ENCODE data around the gene KLK4. TPM values are rescaled to one million over a fixed set of nuclear protein-coding genes. Genes with fewer than 3 reads are reported as not detected.

The KLK4 gene
- total and polyA plus RNA-seq, 10 of the 15 experiments (the other 5 are each of a cell fraction or from before 2014, with no cell fraction given): 0.06 to 0.31 TPM; not detected in 8

GRCh38 chr19:50859849-50860248 is 51.3 kb downstream of the KLK4 start:
- FAIRE-seq (no peak), ATAC-seq (no peak), DNase-seq (ENCODE audit: low read depth, low spot score) (no peak)
- SMC1A ChIA-PET (ENCODE audit: uncharacterized antibody, unreplicated experiment): no interaction called here
- no peaks in the 10 kb centered on the region for H4K20me1 ChIP-seq (ENCODE audit: control insufficient read depth, insufficient read depth)
- no peaks in the 10 kb centered on the region; a peak in 3 of 4 replicates for H3K27me3 ChIP-seq (replicated peaks in 1 of 2; ENCODE audit: control insufficient read depth in 2 of 2, insufficient read depth in 2 of 2, low read length in 1 of 2)
- POLR2A ChIA-PET: no interaction called here
- H2AFZ ChIP-seq (ENCODE audit: control insufficient read depth, low read depth, low read length): no peak overlapping the region
- RAD21 ChIA-PET (ENCODE audit: unreplicated experiment): no interaction called here
- in situ Hi-C loops (cut with MboI): no loop called here
- CTCF ChIA-PET: interaction anchor here (0.5 kb wide), 1 partner anchor 81 kb away, joined by 4 read pairs; no protein-coding TSS in a partner anchor
- no TSS peak for BruUV-seq (replicated peaks)
- peaks cover 3% of the 10 kb centered on the region; the same call in 1 of the 3 replicates for H3K9me3 ChIP-seq (replicated peaks; ENCODE audit: control insufficient read depth, insufficient read depth, low read length)
- no peak overlapping the region for H3K4me2 ChIP-seq (ENCODE audit: control insufficient read depth, insufficient read depth)
- H3K4me1 ChIP-seq (ENCODE audit: control insufficient read depth, insufficient read depth, low read length): 0 out of 2 replicates have a peak, but pooled peaks cover 3% of the 10 kb centered on the region
- no peaks in the 10 kb centered on the region for H3K36me3 ChIP-seq (ENCODE audit: control insufficient read depth in 2 of 2, insufficient read depth in 2 of 2, low read length in 1 of 2)
- TF ChIP-seq BRCA1 (IDR thresholded peaks at IDR 0.05; ENCODE audit: low read depth, low read length): no peak
- WGBS (ENCODE audit: insufficient coverage, insufficient replicate concordance, low lambda C conversion rate, missing lambda C conversion rate): 39% methylated on average over 4 of the region's 4 CpGs
- H3K9ac ChIP-seq (ENCODE audit: control insufficient read depth, insufficient read depth, low read length): no peak overlapping the region
- no peak overlapping the region for H3K27ac ChIP-seq (ENCODE audit: control insufficient read depth, insufficient read depth)
- no peaks in the 10 kb centered on the region for H3K79me2 ChIP-seq (ENCODE audit: control insufficient read depth, insufficient read depth, low read length)
- H3K4me3 ChIP-seq: no peak overlapping the region
- intact Hi-C loops (cut with micrococcal nuclease; ENCODE audit: unreplicated experiment): no loop called here

GRCh38 chr19:50858886-50859285 is 52.3 kb downstream of the KLK4 start:
- SMC1A ChIA-PET (ENCODE audit: uncharacterized antibody, unreplicated experiment): interaction anchor here (0.6 kb wide), 1 partner anchor 540 kb away, joined by 3 read pairs; no protein-coding TSS in a partner anchor
- DNase-seq (ENCODE audit: low read depth, low spot score) (no peak), FAIRE-seq (no peak), ATAC-seq (no peak)
- Histone ChIP-seq H3K27me3 (replicated peaks in 1 of 2; ENCODE audit: control insufficient read depth in 2 of 2, insufficient read depth in 2 of 2, low read length in 1 of 2) (no peaks in the 10 kb centered on the region; a peak in 3 of 4 replicates), H2AFZ (ENCODE audit: control insufficient read depth, low read depth, low read length) (no peak overlapping the region), H3K36me3 (ENCODE audit: control insufficient read depth in 2 of 2, insufficient read depth in 2 of 2, low read length in 1 of 2) (no peaks in the 10 kb centered on the region), H3K79me2 (ENCODE audit: control insufficient read depth, insufficient read depth, low read length) (no peaks in the 10 kb centered on the region), H4K20me1 (ENCODE audit: control insufficient read depth, insufficient read depth) (no peaks in the 10 kb centered on the region), H3K4me1 (ENCODE audit: control insufficient read depth, insufficient read depth, low read length) (0 out of 2 replicates have a peak, but pooled peaks cover 3% of the 10 kb centered on the region), H3K9me3 (replicated peaks; ENCODE audit: control insufficient read depth, insufficient read depth, low read length) (peaks cover 3% of the 10 kb centered on the region; the same call in 1 of the 3 replicates), H3K4me3 (no peak overlapping the region), H3K4me2 (ENCODE audit: control insufficient read depth, insufficient read depth) (no peak overlapping the region), H3K27ac (ENCODE audit: control insufficient read depth, insufficient read depth) (no peak overlapping the region), H3K9ac (ENCODE audit: control insufficient read depth, insufficient read depth, low read length) (no peak overlapping the region)
- RAD21 ChIA-PET (ENCODE audit: unreplicated experiment): no interaction called here
- TF ChIP-seq NFXL1 (IDR thresholded peaks at IDR 0.05; ENCODE audit: borderline replicate concordance): no peak
- no peak for TF ChIP-seq RBBP5 (conservative IDR thresholded peaks at IDR 0.05)
- TF ChIP-seq ZNF384 (IDR thresholded peaks at IDR 0.05; ENCODE audit: borderline replicate concordance, low read depth, low read length): no peak
- TF ChIP-seq USF1 (IDR thresholded peaks at IDR 0.05; ENCODE audit: borderline replicate concordance, extremely low read length, insufficient read depth, low read depth, low read length): no peak
- TF ChIP-seq, protein P1, sequence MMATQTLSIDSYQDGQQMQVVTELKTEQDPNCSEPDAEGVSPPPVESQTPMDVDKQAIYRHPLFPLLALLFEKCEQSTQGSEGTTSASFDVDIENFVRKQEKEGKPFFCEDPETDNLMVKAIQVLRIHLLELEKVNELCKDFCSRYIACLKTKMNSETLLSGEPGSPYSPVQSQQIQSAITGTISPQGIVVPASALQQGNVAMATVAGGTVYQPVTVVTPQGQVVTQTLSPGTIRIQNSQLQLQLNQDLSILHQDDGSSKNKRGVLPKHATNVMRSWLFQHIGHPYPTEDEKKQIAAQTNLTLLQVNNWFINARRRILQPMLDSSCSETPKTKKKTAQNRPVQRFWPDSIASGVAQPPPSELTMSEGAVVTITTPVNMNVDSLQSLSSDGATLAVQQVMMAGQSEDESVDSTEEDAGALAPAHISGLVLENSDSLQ (IDR thresholded peaks at IDR 0.05): no peak
- no peak for TF ChIP-seq RAD21 (IDR thresholded peaks at IDR 0.05; ENCODE audit: insufficient read depth, low read depth, low read length)
- TF ChIP-seq POU2F2 (IDR thresholded peaks at IDR 0.05; ENCODE audit: borderline replicate concordance, low read depth, low read length): no peak
- in situ Hi-C loops (cut with MboI): no loop called here
- BruUV-seq (replicated peaks): no TSS peak
- 14% methylated on average over 7 of the region's 7 CpGs for WGBS (ENCODE audit: insufficient coverage, insufficient replicate concordance, low lambda C conversion rate, missing lambda C conversion rate)
- CTCF ChIA-PET: no interaction called here
- intact Hi-C loops (cut with micrococcal nuclease; ENCODE audit: unreplicated experiment): no loop called here
- POLR2A ChIA-PET: no interaction called here

All from GM12878 (cell line).